Choroid plexus epithelial cell (primary cell): ENCODE measurements around the gene SLC35B4.

ENCODE experiments used
- DNase-seq: peaks from one replicate; pipeline ENCODE4 v3.0.0-alpha.2; 2010; ENCODE audit warnings: low read depth
- H3K4me3 ChIP-seq: 2 replicates; pipeline ENCODE4 v1.5.1; 2011; ENCODE audit warnings: low read depth, mild to moderate bottlenecking, control low read depth, low read length, moderate library complexity
- TF ChIP-seq, protein P1 (sequence below): conservative IDR thresholded peaks from 2 replicates; pipeline ENCODE4 v1.5.1; 2011; ENCODE audit warnings: low read depth, mild to moderate bottlenecking, control low read depth, inconsistent platforms, low read length, moderate library complexity

Gene SLC35B4

GRCh38 chr7:134280508-134280907 is 36.2 kb downstream of the SLC35B4 start:
- no peak for DNase-seq
- no peak overlapping the region for H3K4me3 ChIP-seq
- TF ChIP-seq, protein P1, sequence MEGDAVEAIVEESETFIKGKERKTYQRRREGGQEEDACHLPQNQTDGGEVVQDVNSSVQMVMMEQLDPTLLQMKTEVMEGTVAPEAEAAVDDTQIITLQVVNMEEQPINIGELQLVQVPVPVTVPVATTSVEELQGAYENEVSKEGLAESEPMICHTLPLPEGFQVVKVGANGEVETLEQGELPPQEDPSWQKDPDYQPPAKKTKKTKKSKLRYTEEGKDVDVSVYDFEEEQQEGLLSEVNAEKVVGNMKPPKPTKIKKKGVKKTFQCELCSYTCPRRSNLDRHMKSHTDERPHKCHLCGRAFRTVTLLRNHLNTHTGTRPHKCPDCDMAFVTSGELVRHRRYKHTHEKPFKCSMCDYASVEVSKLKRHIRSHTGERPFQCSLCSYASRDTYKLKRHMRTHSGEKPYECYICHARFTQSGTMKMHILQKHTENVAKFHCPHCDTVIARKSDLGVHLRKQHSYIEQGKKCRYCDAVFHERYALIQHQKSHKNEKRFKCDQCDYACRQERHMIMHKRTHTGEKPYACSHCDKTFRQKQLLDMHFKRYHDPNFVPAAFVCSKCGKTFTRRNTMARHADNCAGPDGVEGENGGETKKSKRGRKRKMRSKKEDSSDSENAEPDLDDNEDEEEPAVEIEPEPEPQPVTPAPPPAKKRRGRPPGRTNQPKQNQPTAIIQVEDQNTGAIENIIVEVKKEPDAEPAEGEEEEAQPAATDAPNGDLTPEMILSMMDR: no peak

DNA sequence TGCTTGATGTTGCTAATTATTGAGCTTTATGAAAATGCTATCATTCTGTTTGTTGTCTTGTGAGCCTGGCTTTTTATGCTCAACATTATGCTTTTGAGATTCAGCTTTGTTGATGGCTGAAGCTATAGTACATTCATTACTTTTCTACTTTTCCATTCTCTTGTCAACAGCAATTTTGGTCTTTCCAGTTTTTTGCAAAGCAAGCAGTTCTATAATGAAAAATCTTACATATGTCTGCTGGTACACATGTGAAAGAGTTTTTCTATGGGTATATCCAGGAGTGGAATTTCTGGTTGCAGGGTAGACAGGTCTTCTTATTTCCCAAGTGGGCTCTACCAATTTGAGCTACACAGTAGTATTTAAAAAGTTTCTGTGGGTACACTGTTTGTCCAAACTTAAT is 36.8 kb downstream of the SLC35B4 start:
- H3K4me3 ChIP-seq: no peak overlapping the region
- TF ChIP-seq, protein P1: no peak
- DNase-seq: no peak

DNA sequence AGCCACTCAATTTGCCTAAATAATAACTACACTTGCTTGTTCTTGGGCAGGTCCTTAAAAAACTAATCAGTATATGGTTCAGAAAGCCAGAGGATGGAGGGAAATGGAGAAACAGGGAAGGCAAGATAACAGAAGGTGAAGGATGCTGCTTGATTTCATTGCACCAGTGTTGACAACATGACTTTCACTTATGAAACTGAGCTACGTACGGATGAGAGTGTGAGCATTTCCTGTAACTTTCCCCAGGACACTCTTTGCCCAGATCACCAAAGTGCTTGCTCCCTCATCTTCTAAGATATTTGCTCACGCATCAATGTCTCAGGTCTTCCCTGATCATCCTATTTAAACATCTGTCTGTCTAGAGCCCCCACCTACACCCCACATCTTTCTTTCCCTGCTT is 37.4 kb downstream of the SLC35B4 start:
- DNase-seq: no peak
- TF ChIP-seq, protein P1: no peak
- no peak overlapping the region for H3K4me3 ChIP-seq

DNA sequence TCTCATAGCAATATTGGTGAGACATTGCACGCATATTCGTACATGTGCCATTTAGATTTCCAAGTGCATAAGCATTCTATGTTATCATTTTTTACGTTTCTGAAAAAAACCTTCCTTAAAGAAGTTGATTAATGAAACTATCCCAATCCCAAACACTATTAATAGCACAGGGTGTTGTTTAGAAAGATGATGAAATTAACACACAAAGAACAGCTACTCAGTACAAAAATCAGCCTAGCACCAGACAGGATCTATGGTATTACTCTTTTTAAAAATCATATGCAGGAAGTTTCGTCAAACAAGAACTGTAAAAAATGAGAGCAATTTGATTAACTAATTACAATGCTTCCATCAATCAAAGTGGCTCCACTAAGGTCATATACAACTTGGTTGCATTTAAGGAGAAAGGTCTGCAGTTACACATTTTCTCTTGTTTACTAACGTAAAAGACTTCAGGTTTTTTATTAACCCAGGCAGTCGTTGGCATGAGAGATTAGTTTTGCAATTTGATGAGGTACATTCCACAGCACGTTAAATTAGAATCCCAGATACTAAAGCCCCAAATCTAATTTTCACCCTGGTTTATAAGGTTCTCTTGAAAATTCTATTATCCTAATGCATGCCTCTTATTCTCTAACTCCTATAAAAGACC is 38.1 kb downstream of the SLC35B4 start:
- TF ChIP-seq, protein P1: no peak
- no peak for DNase-seq
- H3K4me3 ChIP-seq: no peak overlapping the region

DNA sequence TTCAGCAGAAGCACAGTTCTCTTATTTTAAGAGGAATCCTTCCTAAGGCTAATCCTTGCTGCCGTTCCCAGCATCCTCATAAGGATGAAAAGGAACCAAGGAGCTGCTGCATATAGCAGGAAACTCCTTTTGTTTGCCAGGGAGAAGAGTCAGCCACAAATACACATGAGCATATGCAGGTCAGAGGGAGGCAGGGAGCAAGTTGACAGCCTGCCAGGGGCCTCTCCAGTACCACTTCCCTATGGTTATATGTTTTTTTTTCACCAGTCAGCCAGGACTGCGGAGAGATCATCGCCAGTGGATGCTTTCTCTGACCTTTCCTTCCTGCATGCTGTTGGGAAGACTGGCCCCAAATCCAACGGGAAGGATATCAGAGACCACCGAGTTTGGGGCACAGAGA is 39.8 kb downstream of the SLC35B4 start:
- H3K4me3 ChIP-seq: no peak overlapping the region
- TF ChIP-seq, protein P1: no peak
- no peak for DNase-seq

DNA sequence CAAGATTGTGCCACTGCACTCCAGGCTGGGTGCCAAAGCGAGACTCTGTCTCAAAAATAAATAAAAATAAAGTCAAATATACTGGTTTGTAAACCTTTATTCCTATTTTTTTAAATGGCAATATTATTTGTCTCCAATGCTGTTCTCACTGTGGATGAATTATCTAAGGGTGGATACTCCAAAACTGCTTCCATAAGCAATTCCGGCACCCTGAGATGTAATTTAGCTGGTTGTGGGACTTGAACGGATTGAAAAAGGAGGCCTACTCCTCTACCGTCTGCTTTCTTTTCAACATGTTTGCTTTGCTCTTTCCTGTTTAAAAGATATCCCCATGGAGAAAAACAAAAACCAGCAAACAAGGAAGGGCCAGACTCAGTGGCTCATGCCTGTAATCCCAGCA is 54.4 kb downstream of the SLC35B4 start:
- DNase-seq: no peak
- TF ChIP-seq, protein P1: no peak
- no peak overlapping the region for H3K4me3 ChIP-seq

DNA sequence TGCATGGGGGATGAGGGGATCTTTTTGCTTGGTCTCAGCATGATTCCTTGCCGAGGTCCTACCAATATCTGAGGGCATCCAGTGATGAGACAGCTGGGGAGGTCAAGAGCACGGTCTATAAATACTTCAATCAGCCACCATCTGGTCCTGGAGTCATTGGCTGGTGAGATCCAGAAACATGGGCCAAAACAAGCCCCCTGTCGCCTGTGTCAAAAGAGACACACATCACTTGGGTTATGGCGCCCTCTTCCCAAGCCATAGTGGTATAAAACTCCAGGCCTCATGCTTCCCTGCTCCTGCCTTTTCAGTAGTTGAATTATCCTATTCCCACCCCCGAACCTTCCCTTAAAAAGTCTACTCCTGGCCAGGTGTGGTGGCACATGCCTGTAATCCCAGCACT is 60.9 kb downstream of the SLC35B4 start:
- H3K4me3 ChIP-seq: no peak overlapping the region
- TF ChIP-seq, protein P1: no peak
- no peak for DNase-seq
